Neural cell (in vitro differentiated cells): ENCODE results near the gene TOR1AIP1. TPM values are rescaled to one million over a fixed set of nuclear protein-coding genes. Genes with fewer than 3 reads are reported as not detected.
A peak's percentile ranks its signal among the peaks of the same experiment; 100 is the strongest.

Source experiments
- H2AFZ ChIP-seq: fragments of 200-600, 300-800 bp; sonication (generic), shearing (Covaris generic); 2 replicates; pipeline ENCODE4 v1.6.0; 2014; ENCODE audit warnings: low read depth, mild to moderate bottlenecking, antibody characterized with exemption, low read length, moderate library complexity
- H3F3A ChIP-seq: fragments of 200-600 bp; shearing (Covaris generic); 2 replicates; pipeline ENCODE4 v1.6.1; 2016; ENCODE audit warnings: mild to moderate bottlenecking, moderate library complexity, mixed read lengths, antibody characterized with exemption, low read length; ENCODE audit not compliant: insufficient read depth, poor library complexity, severe bottlenecking
- H3K27ac ChIP-seq: fragments of 200-600, 300-800 bp; sonication (generic), shearing (Covaris generic); 2 replicates; pipeline ENCODE4 v1.5.1; 2014; ENCODE audit warnings: mild to moderate bottlenecking, low read length, moderate library complexity
- H3K27me3 ChIP-seq: fragments of 300-800, 200-600 bp; sonication (generic), shearing (Covaris generic); 2 replicates; pipeline ENCODE4 v1.6.0; 2014; ENCODE audit warnings: mild to moderate bottlenecking, low read depth, low read length, moderate library complexity; ENCODE audit not compliant: insufficient read depth
- H3K36me3 ChIP-seq: fragments of 300-800, 200-600 bp; sonication (generic), shearing (Covaris generic); 2 replicates; pipeline ENCODE4 v1.5.1; 2014; ENCODE audit warnings: mild to moderate bottlenecking, antibody characterized with exemption, low read length, moderate library complexity; ENCODE audit not compliant: insufficient read depth
- H3K4me2 ChIP-seq: fragments of 300-800, 200-600 bp; sonication (generic), shearing (Covaris generic); 2 replicates; pipeline ENCODE4 v1.6.0; 2014; ENCODE audit warnings: mild to moderate bottlenecking, low read length
- H3K4me3 ChIP-seq: fragments of 300-800, 200-600 bp; sonication (generic), shearing (Covaris generic); 2 replicates; pipeline ENCODE4 v1.5.1; 2014; ENCODE audit warnings: mild to moderate bottlenecking, low read length, moderate library complexity
- H3K79me2 ChIP-seq: fragments of 200-600 bp; shearing (Covaris generic); replicated peaks from 2 replicates; pipeline ENCODE4 v1.6.0; 2014; ENCODE audit warnings: mild to moderate bottlenecking, low read length, moderate library complexity; ENCODE audit not compliant: insufficient read depth
- H3K9ac ChIP-seq: fragments of 300-800, 200-600 bp; sonication (generic), shearing (Covaris generic); 2 replicates; pipeline ENCODE4 v1.6.1; 2016; ENCODE audit warnings: mild to moderate bottlenecking, low read length, mixed read lengths
- H3K9me2 ChIP-seq: fragments of 200-600 bp; shearing (Covaris generic); 2 replicates; pipeline ENCODE4 v1.6.1; 2016; ENCODE audit warnings: mild to moderate bottlenecking, low read length, mixed read lengths; ENCODE audit not compliant: insufficient read depth
- H3K9me3 ChIP-seq: fragments of 200-600, 300-800 bp; sonication (generic), shearing (Covaris generic); 2 replicates; pipeline ENCODE4 v1.6.1; 2016; ENCODE audit warnings: mild to moderate bottlenecking, mixed run types, low read length, moderate library complexity, mixed read lengths
- H4K20me1 ChIP-seq: fragments of 200-600 bp; shearing (Covaris generic); 2 replicates; pipeline ENCODE4 v1.6.1; 2016; ENCODE audit warnings: mild to moderate bottlenecking, mixed run types; ENCODE audit not compliant: insufficient read depth
- CTCF ChIP-seq: fragments of 450-650 bp; IDR thresholded peaks from 2 replicates; pipeline ENCODE4 v1.5.1; 2014; ENCODE audit warnings: antibody characterized with exemption, mild to moderate bottlenecking, moderate library complexity; ENCODE audit not compliant: poor library complexity, severe bottlenecking
- EP300 ChIP-seq: fragments of 450-650 bp; conservative IDR thresholded peaks from 2 replicates; pipeline ENCODE4 v1.6.1; 2014; ENCODE audit warnings: antibody characterized with exemption, mild to moderate bottlenecking, moderate library complexity; ENCODE audit not compliant: poor library complexity, severe bottlenecking
- EZH2 ChIP-seq: fragments of 200-600, 300-800 bp; shearing (Covaris generic), sonication (generic); IDR thresholded peaks from 2 replicates; pipeline ENCODE4 v1.6.1; 2014; ENCODE audit warnings: antibody characterized with exemption, low read length, borderline replicate concordance, mild to moderate bottlenecking; ENCODE audit not compliant: insufficient read depth, poor library complexity, severe bottlenecking
- MXI1 ChIP-seq: fragments of 450-650 bp; conservative IDR thresholded peaks from 2 replicates; pipeline ENCODE4 v1.6.1; 2014; ENCODE audit warnings: antibody characterized with exemption, mild to moderate bottlenecking; ENCODE audit not compliant: poor library complexity, severe bottlenecking
- POLR2AphosphoS5 ChIP-seq: IDR thresholded peaks from 2 replicates; pipeline ENCODE4 v1.6.1; 2012
- RAD21 ChIP-seq: fragments of 450-650 bp; conservative IDR thresholded peaks from 2 replicates; pipeline ENCODE4 v1.6.1; 2014; ENCODE audit warnings: antibody characterized with exemption, mild to moderate bottlenecking, moderate library complexity
- REST ChIP-seq: IDR thresholded peaks from 2 replicates; pipeline ENCODE4 v1.6.1; 2012; ENCODE audit warnings: borderline replicate concordance
- SMC3 ChIP-seq: fragments of 450-650 bp; conservative IDR thresholded peaks from 2 replicates; pipeline ENCODE4 v1.6.1; 2014; ENCODE audit warnings: antibody characterized with exemption, mild to moderate bottlenecking, moderate library complexity; ENCODE audit not compliant: poor library complexity
- TAF1 ChIP-seq: IDR thresholded peaks from 2 replicates; pipeline ENCODE4 v1.6.1; 2012; ENCODE audit warnings: low read depth
- polyA plus RNA-seq: library from polyadenylated mRNA; depleted of rRNA; stranded (reverse); fragments of >200 nt; gene quantifications from 2 replicates; pipeline ENCODE4 v1.2.3, GENCODE V29; 2014

TOR1AIP1 gene
- polyA plus RNA-seq, 1 donor from 2014 or later, result 10.4 TPM

DNA sequence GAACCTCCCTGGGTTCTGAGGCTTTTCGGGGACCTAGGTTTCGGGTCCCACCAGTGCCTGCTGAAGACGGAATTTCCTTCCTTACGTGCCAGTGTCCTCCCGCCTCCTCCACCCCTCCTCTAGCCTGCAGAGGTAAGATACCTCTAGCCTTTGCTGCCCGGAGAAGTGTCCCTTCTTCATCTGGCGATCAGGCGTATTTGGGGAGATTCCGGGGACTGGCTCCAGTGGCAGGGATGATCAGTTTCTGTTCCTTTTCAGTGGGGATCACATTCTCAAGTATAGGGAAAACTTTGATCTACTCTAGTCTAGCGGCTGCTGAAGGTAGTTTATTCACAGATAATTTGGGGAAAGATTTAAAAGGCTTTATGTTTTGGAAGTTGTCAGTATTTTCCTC, 73.2 kb downstream of the TOR1AIP1 start:
- Histone ChIP-seq H3K79me2 (peaks cover 49% of the 10 kb centered on the region), H3K27me3 (no peaks in the 10 kb centered on the region), H3K9ac (peak overlapping the region; percentile 93), H3F3A (peaks cover 6% of the 10 kb centered on the region), H3K9me2 (no peaks in the 10 kb centered on the region), H3K27ac (peak overlapping the region; percentile 84), H3K36me3 (no peaks in the 10 kb centered on the region), H3K9me3 (no peaks in the 10 kb centered on the region), H2AFZ (peak overlapping the region; percentile 74), H3K4me2 (peak overlapping the region; percentile 97), H3K4me3 (peak overlapping the region; percentile 95), H4K20me1 (no peaks in the 10 kb centered on the region)
- TF ChIP-seq SMC3 (no peak), MXI1 (no peak)

DNA sequence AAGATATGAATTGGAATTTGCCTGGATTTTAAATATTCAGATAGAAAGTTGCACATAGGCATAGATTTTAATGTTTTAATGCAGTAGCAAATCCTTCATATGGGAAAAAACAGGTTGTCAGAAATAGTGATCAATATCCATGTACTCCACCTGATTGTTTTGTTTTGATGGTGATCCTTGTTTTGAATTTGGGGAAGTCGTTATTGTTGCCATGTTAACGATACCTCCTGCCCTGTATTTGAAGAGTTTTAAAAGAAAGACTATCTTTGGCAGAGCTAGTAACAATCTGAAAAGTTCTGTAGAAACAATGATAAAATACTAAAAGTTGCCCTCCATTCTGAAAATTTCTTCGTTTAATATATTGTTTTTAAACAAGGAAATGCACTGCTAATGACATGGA, 73.6 kb downstream of the TOR1AIP1 start:
- no peaks in the 10 kb centered on the region for H3K9me2 ChIP-seq
- H2AFZ ChIP-seq, result no peak overlapping the region
- peaks cover 6% of the 10 kb centered on the region for H3F3A ChIP-seq
- TF ChIP-seq POLR2AphosphoS5 (no peak), RAD21 (no peak), EZH2 (no peak), EP300 (no peak), REST (no peak), SMC3 (no peak), TAF1 (no peak), MXI1 (no peak), CTCF (no peak)
- no peaks in the 10 kb centered on the region for H3K27me3 ChIP-seq
- H3K4me3 ChIP-seq, result peak overlapping the region; percentile 95
- peak overlapping the region; percentile 97 for H3K4me2 ChIP-seq
- H3K36me3 ChIP-seq, result no peaks in the 10 kb centered on the region
- H3K79me2 ChIP-seq, result peaks cover 53% of the 10 kb centered on the region
- no peaks in the 10 kb centered on the region for H4K20me1 ChIP-seq
- peak overlapping the region; percentile 93 for H3K9ac ChIP-seq
- no peak overlapping the region for H3K27ac ChIP-seq
- H3K9me3 ChIP-seq, result no peaks in the 10 kb centered on the region

DNA sequence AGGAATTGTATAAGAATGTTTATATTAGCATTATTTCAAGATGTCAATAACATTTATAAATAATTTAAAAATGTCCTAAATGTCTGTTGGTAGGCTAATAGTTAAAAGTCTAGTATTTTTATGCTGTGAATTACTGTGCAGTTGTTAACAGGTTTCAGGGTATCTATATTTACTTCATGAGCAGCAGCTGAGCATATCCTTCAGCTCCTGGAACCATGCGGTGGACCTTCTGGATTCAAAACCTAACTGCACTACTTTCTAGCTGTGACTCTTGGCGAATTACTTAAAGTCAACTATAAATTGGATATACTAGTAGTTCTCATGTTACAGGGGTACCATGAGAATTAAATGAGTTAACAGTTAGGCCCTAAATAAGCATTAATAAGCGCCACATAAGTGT, 76.3 kb downstream of the TOR1AIP1 start:
- TF ChIP-seq POLR2AphosphoS5 (no peak), REST (no peak), EP300 (no peak), MXI1 (no peak), CTCF (no peak), RAD21 (no peak), EZH2 (no peak), TAF1 (no peak), SMC3 (no peak)
- H2AFZ ChIP-seq, result no peak overlapping the region

More for the DNA sequence above, 76.3 kb downstream of the TOR1AIP1 start:
- no peaks in the 10 kb centered on the region for H4K20me1 ChIP-seq
- peaks cover 5% of the 10 kb centered on the region for H3F3A ChIP-seq
- no peak overlapping the region for H3K9ac ChIP-seq
- no peaks in the 10 kb centered on the region for H3K36me3 ChIP-seq
- no peaks in the 10 kb centered on the region for H3K9me2 ChIP-seq
- H3K9me3 ChIP-seq, result no peaks in the 10 kb centered on the region
- H3K27me3 ChIP-seq, result no peaks in the 10 kb centered on the region
- peaks cover 76% of the 10 kb centered on the region for H3K79me2 ChIP-seq
- H3K4me2 ChIP-seq, result no peak overlapping the region
- H3K4me3 ChIP-seq, result no peak overlapping the region
- H3K27ac ChIP-seq, result no peak overlapping the region
